ENCODE data around the gene STARD7. TPM values are rescaled to one million over a fixed set of nuclear protein-coding genes. Genes with fewer than 3 reads are reported as not detected.
A peak's percentile ranks its signal among the peaks of the same experiment; 100 is the strongest.

Gene STARD7
- total and polyA plus RNA-seq, 7 donors = 39.6 to 88.5 (median 69.5) TPM

DNA sequence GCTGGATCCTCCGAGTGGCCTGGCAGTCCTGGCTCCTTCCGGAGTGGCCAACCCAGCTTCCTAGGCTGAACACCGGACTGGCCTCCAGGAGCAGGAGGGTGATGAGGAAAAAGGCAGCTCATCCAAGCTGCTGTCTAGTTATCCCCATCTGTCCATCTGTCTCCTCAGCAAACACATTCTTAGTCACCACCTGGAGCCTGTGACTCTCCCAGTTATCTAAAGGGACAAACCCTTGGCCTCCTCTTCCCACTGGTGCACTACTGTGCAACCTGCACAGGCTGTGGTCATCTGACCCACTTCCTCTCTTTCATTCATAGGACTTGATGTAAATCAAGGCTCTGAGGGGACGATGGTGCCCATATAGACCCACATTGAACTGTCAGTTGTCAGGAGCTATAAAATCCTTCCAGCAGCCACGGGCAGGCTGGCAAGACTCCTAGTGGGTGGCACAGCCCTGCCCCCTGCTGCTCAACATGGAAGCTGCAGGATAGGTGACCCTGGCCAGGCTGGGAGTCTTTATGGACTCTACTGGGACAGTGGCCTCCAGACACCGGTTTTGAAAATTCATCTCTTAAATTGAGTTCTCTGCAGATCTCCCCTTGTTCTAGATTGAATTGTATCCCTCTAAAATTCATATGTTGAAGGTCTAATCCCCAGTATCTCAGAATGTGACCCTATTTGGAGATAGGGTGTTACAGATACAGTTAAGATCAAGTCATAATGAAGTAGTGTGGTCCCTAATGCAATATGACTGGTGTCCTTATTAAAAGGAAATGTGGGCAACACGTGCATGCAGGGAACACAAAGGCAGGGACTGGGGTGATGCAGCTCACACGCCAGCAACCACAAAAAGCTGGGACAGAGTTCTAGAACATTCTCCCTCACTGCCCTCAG is 34.1 kb downstream of the STARD7 start:
- DNase-seq = no peak
- H3K27me3 ChIP-seq = no peaks in the 10 kb centered on the region
- no peak overlapping the region for H3K27ac ChIP-seq
- H3K36me3 ChIP-seq = no peaks in the 10 kb centered on the region
- TF ChIP-seq, protein P1, sequence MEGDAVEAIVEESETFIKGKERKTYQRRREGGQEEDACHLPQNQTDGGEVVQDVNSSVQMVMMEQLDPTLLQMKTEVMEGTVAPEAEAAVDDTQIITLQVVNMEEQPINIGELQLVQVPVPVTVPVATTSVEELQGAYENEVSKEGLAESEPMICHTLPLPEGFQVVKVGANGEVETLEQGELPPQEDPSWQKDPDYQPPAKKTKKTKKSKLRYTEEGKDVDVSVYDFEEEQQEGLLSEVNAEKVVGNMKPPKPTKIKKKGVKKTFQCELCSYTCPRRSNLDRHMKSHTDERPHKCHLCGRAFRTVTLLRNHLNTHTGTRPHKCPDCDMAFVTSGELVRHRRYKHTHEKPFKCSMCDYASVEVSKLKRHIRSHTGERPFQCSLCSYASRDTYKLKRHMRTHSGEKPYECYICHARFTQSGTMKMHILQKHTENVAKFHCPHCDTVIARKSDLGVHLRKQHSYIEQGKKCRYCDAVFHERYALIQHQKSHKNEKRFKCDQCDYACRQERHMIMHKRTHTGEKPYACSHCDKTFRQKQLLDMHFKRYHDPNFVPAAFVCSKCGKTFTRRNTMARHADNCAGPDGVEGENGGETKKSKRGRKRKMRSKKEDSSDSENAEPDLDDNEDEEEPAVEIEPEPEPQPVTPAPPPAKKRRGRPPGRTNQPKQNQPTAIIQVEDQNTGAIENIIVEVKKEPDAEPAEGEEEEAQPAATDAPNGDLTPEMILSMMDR (IDR thresholded peaks at IDR 0.05) = peak; percentile 28 to 79 (median 66)
- TF ChIP-seq POLR2A (IDR thresholded peaks at IDR 0.05) = no peak
- WGBS, 2 donors = 47% methylated on average over 8 of the region's 8 CpGs
- no peak overlapping the region for H3K4me3 ChIP-seq
- intact Hi-C loops (cut with DNase I) = no loop called here
- no peaks in the 10 kb centered on the region for H3K4me1 ChIP-seq
- H3K9me3 ChIP-seq = peaks cover 0 to 5% (median 0%) of the 10 kb centered on the region in 4 donors

DNA sequence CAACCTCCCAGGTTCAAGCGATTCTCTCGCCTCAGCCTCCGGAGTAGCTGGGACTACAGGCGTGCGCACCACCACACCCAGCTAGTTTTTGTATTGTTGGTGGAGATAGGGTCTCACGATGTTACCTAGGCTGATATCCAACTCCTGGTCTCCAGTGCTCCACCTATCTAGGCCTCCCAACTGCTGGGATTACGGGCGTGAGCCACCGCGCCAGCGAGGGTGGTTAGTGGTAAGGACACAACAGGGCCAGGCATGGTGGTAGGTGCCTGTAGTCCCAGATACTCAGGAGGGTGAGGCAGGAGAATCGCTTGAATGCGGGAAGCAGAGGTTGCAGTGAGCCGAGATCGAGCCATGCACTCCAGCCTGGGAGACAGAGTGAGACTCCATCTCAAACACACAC is 36.8 kb downstream of the STARD7 start:
- no peak overlapping the region for H3K4me3 ChIP-seq
- peaks cover 0 to 5% (median 0%) of the 10 kb centered on the region in 4 donors for H3K9me3 ChIP-seq
- H3K27me3 ChIP-seq = no peaks in the 10 kb centered on the region
- no peaks in the 10 kb centered on the region for H3K4me1 ChIP-seq
- WGBS, 2 donors = 95 to 97% methylated on average over 15 of the region's 15 CpGs
- no peak for TF ChIP-seq POLR2A (IDR thresholded peaks at IDR 0.05)
- TF ChIP-seq EP300 (IDR thresholded peaks at IDR 0.05) = no peak
- TF ChIP-seq POLR2AphosphoS5 (IDR thresholded peaks at IDR 0.05) = no peak
- intact Hi-C loops (cut with DNase I) = no loop called here
- no peaks in the 10 kb centered on the region for H3K36me3 ChIP-seq
- no peak overlapping the region for H3K27ac ChIP-seq
- DNase-seq = peak; percentile 54

DNA sequence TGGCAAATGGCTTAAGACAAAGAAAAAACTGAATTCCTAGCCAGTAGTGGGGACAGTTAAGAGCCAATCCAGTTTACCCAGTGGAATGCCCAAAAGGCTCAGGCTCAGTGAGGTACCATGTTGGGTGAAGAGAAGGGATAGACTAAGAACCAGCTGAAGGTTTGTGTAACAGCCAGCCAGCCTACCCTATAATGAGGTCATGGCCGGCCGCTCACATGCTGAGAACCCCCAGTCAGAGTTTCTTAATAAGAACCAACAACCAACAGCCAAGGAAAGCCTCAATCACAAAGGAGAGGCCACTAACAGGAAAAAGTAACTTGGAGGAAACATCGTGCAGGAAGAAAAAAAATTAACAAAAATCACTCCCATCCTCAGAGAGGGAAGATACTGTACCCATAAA is 38.0 kb downstream of the STARD7 start:
- H3K9me3 ChIP-seq = peaks cover 0 to 5% (median 0%) of the 10 kb centered on the region in 4 donors
- WGBS, 2 donors = 94 to 97% methylated on average over 3 of the region's 3 CpGs
- DNase-seq = no peak
- TF ChIP-seq POLR2A (IDR thresholded peaks at IDR 0.05) = no peak
- TF ChIP-seq, protein P1 (IDR thresholded peaks at IDR 0.05) = no peak
- no peak for TF ChIP-seq EP300 (IDR thresholded peaks at IDR 0.05)
- TF ChIP-seq POLR2AphosphoS5 (IDR thresholded peaks at IDR 0.05) = no peak
- no peaks in the 10 kb centered on the region for H3K4me1 ChIP-seq
- intact Hi-C loops (cut with DNase I) = no loop called here
- no peaks in the 10 kb centered on the region for H3K36me3 ChIP-seq
- no peak overlapping the region for H3K4me3 ChIP-seq
- no peaks in the 10 kb centered on the region for H3K27me3 ChIP-seq
- no peak overlapping the region for H3K27ac ChIP-seq

DNA sequence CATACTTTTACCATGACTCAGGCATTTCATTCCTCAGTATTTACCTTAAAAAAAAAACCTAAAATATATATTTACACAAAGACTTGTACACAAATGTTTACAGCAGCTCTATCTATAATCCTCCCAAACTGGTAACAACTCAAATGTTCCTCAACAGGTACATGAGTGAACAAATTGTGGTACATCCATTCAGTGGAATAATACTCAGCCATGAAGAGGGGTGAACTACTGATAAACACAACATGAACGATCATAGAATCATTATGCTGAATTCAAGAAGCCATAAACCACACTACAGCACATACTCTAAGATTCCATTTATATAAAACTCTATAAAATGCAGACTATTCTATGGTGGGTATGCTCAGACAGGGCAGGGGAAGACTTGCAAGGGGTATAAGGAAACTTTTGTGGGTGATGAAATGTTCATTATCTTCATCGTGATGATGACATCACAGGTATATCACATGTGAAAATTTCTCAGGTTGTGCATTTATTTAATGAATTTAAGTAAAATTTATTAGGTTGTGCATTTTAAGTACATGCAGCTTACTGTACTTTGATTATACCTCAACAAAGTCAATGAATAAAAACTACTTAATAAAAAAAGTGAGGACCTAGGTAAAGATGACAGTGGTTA is 38.6 kb downstream of the STARD7 start:
- WGBS, 2 donors = 89 to 93% methylated on average over 2 of the region's 2 CpGs
- TF ChIP-seq POLR2A (IDR thresholded peaks at IDR 0.05) (no peak), POLR2AphosphoS5 (IDR thresholded peaks at IDR 0.05) (no peak), EP300 (IDR thresholded peaks at IDR 0.05) (no peak)
- TF ChIP-seq, protein P1 (IDR thresholded peaks at IDR 0.05) = no peak
- Histone ChIP-seq H3K27me3 (no peaks in the 10 kb centered on the region), H3K27ac (no peak overlapping the region), H3K4me3 (no peak overlapping the region), H3K9me3 (peaks cover 0 to 5% (median 0%) of the 10 kb centered on the region in 4 donors), H3K4me1 (no peaks in the 10 kb centered on the region), H3K36me3 (no peaks in the 10 kb centered on the region)
- DNase-seq = no peak
- intact Hi-C loops (cut with DNase I) = no loop called here

DNA sequence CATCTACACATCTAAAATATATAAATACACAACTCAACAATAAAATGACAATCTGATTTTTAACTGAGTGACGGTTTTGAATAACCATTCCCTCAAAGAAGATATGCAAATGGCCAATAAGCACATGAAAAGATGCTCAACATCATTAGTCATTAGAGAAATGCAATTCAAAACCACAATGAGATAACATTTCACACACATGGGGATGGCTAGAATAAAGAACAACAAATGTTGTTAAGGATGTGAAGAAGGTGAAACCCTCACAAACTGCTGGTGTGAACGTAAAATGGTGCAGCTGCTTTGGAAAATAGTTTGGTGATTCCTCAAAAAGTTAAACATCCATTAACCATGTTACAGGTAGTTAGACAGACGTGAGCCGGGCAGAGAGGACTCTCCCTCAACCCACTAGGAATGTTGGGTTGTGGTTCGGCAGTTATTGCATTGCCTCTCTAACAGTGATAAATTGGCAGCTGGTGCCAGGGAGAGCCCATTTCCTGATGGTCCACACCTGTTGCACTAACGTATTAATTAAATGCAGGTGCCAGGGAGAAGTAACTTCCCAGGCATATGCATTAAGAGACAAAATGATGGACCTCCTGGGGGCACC is 41.1 kb downstream of the STARD7 start:
- H3K36me3 ChIP-seq = no peaks in the 10 kb centered on the region
- H3K4me1 ChIP-seq = no peaks in the 10 kb centered on the region
- peaks cover 0 to 5% (median 0%) of the 10 kb centered on the region in 4 donors for H3K9me3 ChIP-seq
- no peak for TF ChIP-seq POLR2A (IDR thresholded peaks at IDR 0.05)
- TF ChIP-seq, protein P1 (IDR thresholded peaks at IDR 0.05) = no peak
- TF ChIP-seq EP300 (IDR thresholded peaks at IDR 0.05) = no peak
- no peak for TF ChIP-seq POLR2AphosphoS5 (IDR thresholded peaks at IDR 0.05)
- H3K27ac ChIP-seq = no peak overlapping the region
- H3K4me3 ChIP-seq = no peak overlapping the region
- intact Hi-C loops (cut with DNase I) = no loop called here
- H3K27me3 ChIP-seq = no peaks in the 10 kb centered on the region
- peak; percentile 8 for DNase-seq
- 25 to 59% methylated on average over 6 of the region's 6 CpGs for WGBS, 2 donors

All from sigmoid colon (tissue), 7 donors.